Measurements from ENCODE around the gene GON4L.
"Not testable (repeated sequence)": the region's sequence is repeated elsewhere in the genome, so short reads cannot be mapped to it uniquely, and the experiment has no call there.

GON4L gene

GRCh38 chr1:155827450-155827849 is 29.6 kb downstream of the GON4L start:
- FAIRE-seq (no peak), DNase-seq (ENCODE audit: insufficient read length, low spot score) (no peak)
- TF ChIP-seq CTCF (IDR thresholded peaks at IDR 0.05; ENCODE audit: insufficient read depth, missing control alignments) = no peak

GRCh38 chr1:155816351-155816750 is 40.7 kb downstream of the GON4L start:
- DNase-seq (ENCODE audit: insufficient read length, low spot score) = no peak
- no peak for FAIRE-seq
- no peak for TF ChIP-seq CTCF (IDR thresholded peaks at IDR 0.05; ENCODE audit: insufficient read depth, missing control alignments)

GRCh38 chr1:155813672-155814071 is 43.3 kb downstream of the GON4L start:
- TF ChIP-seq CTCF (IDR thresholded peaks at IDR 0.05; ENCODE audit: insufficient read depth, missing control alignments) = no peak
- DNase-seq (ENCODE audit: insufficient read length, low spot score) (no peak), FAIRE-seq (no peak)

- FAIRE-seq (no peak), DNase-seq (ENCODE audit: insufficient read length, low spot score) (no peak)
- no peak for TF ChIP-seq CTCF (IDR thresholded peaks at IDR 0.05; ENCODE audit: insufficient read depth, missing control alignments)
These were observed 44.1 kb downstream of the GON4L start for GRCh38 chr1:155812878-155813277.

GRCh38 chr1:155809088-155809487 is 47.9 kb downstream of the GON4L start:
- DNase-seq (ENCODE audit: insufficient read length, low spot score) = no peak
- no peak for FAIRE-seq
- TF ChIP-seq CTCF (IDR thresholded peaks at IDR 0.05; ENCODE audit: insufficient read depth, missing control alignments) = no peak

GRCh38 chr1:155801149-155801548 is 55.9 kb downstream of the GON4L start:
- DNase-seq (ENCODE audit: insufficient read length, low spot score) (no peak), FAIRE-seq (no peak)
- no peak for TF ChIP-seq CTCF (IDR thresholded peaks at IDR 0.05; ENCODE audit: insufficient read depth, missing control alignments)

- not testable (repeated sequence) for FAIRE-seq; DNase-seq (ENCODE audit: insufficient read length, low spot score)
These were observed 61.4 kb downstream of the GON4L start for GRCh38 chr1:155795618-155796017.

GRCh38 chr1:155794605-155795245 is 62.3 kb downstream of the GON4L start:
- FAIRE-seq (no peak), DNase-seq (ENCODE audit: insufficient read length, low spot score) (no peak)
- TF ChIP-seq CTCF (IDR thresholded peaks at IDR 0.05; ENCODE audit: insufficient read depth, missing control alignments) = no peak
